Natural killer cell treated with Interleukin-12 subunit alpha and Interleukin-12 subunit beta and Interleukin-15 and Interleukin-18, amount 100 ng/mL, for 72 hours (primary cell): ENCODE data around the gene HNF4A. TPM values are rescaled to one million over a fixed set of nuclear protein-coding genes. Genes with fewer than 3 reads are reported as not detected.

Experiments used
- ATAC-seq, 2 donors: fragments of 150-1000 bp; cut with Tn5 transposase in 1 of 2; sonication (Bioruptor Pico), chemical (Tn5 transposase) in 1 of 2; 2 replicates each; pipeline ENCODE4 v1.10.0; 2021
- DNase-seq: peaks from one replicate; pipeline ENCODE4 v3.0.0; 2022; ENCODE audit warnings: low spot score
- H3K27ac Mint-ChIP-seq, 2 donors: 1 replicate in 1 of 2; 2 replicates in 1 of 2; pipeline ENCODE4 v1.8.0; 2022; ENCODE audit warnings: mixed read lengths in 2 of 2, mild to moderate bottlenecking in 1 of 2, moderate library complexity in 1 of 2
- H3K27me3 Mint-ChIP-seq, 2 donors: 1 replicate in 1 of 2; 2 replicates in 1 of 2; pipeline ENCODE4 v1.8.0; 2022; ENCODE audit warnings: mixed read lengths in 2 of 2
- H3K36me3 Mint-ChIP-seq: one replicate; pipeline ENCODE4 v1.8.0; 2022; ENCODE audit warnings: mixed read lengths
- H3K4me1 Mint-ChIP-seq, 2 donors: 1 replicate in 1 of 2; 2 replicates in 1 of 2; pipeline ENCODE4 v1.8.0; 2022; ENCODE audit warnings: low read depth in 2 of 2, mixed read lengths in 2 of 2, mild to moderate bottlenecking in 1 of 2
- H3K4me3 Mint-ChIP-seq: one replicate; pipeline ENCODE4 v1.8.0; 2022; ENCODE audit warnings: mixed read lengths
- H3K9me3 Mint-ChIP-seq: 2 replicates; pipeline ENCODE4 v1.8.0; 2022; ENCODE audit warnings: mixed read lengths
- total RNA-seq, 2 donors: library from RNA; stranded (reverse); gene quantifications; one replicate each; pipeline ENCODE4 v1.2.3, GENCODE V29; 2022

HNF4A gene
- total RNA-seq, 2 donors from 2014 or later, result not detected

DNA sequence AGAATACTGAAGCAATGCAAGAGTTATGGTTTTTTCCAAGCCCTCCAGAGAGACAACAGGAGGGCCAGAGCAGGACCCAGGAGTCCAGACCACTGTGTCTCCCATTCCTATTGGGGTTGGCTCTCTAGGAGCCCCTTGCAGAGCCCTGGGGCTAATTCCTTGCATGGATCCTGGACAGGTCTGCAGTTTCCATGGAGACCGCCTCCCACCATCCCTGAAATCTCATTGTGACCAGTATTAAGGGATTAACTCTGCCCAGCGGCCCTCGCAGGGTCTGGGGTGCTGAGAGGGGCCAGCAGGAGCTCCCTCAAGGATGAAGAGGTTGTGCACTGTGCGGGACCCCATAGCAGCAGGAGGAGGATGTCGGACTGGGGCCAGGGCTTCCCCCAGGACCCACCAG, 34.8 kb downstream of the HNF4A start:
- Mint-ChIP-seq H3K4me1 (peaks cover 5 to 10% of the 10 kb centered on the region in 2 donors), H3K9me3 (no peaks in the 10 kb centered on the region), H3K36me3 (no peaks in the 10 kb centered on the region), H3K4me3 (no peak overlapping the region), H3K27ac (no peak overlapping the region), H3K27me3 (peaks cover 0 to 10% of the 10 kb centered on the region in 2 donors)
- ATAC-seq, result no peak
- no peak for DNase-seq

DNA sequence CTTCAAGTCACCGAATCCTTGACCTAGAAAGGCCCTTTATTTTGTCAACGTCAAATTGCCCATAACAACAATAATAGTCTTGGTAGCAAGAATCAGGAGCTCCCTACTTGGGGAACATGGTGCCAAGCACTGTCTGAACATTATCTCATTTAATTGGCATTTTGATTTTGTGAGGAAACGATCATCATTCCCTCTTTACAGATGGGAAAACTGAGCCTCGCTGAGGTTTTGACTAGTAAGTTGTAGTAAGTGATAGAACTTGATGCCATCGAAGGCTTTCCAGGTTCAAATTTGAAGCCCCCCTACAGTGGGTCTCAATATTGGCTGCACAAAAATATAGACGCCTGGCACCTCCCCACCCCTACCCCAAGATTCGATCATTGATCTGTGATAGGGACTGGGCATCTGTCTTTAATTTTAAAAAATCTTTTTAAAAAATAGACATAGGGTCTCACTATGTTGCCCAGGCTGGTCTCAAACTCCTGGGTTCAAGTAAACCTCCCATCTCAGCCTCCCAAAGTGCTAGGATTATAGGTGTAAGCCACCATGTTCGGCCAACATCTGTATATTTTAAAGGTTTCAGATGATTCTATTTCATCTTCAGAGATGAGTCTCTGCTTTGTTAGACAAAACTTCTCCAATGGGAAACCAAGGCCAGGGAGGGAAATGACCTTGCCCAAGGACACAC, 36.7 kb downstream of the HNF4A start:
- H3K27me3 Mint-ChIP-seq, result peaks cover 0 to 10% of the 10 kb centered on the region in 2 donors
- H3K4me3 Mint-ChIP-seq, result no peak overlapping the region
- DNase-seq, result no peak
- H3K36me3 Mint-ChIP-seq, result no peaks in the 10 kb centered on the region
- ATAC-seq, result no peak
- H3K27ac Mint-ChIP-seq, result no peak overlapping the region
- peaks cover 5 to 8% of the 10 kb centered on the region in 2 donors for H3K4me1 Mint-ChIP-seq
- no peaks in the 10 kb centered on the region for H3K9me3 Mint-ChIP-seq

DNA sequence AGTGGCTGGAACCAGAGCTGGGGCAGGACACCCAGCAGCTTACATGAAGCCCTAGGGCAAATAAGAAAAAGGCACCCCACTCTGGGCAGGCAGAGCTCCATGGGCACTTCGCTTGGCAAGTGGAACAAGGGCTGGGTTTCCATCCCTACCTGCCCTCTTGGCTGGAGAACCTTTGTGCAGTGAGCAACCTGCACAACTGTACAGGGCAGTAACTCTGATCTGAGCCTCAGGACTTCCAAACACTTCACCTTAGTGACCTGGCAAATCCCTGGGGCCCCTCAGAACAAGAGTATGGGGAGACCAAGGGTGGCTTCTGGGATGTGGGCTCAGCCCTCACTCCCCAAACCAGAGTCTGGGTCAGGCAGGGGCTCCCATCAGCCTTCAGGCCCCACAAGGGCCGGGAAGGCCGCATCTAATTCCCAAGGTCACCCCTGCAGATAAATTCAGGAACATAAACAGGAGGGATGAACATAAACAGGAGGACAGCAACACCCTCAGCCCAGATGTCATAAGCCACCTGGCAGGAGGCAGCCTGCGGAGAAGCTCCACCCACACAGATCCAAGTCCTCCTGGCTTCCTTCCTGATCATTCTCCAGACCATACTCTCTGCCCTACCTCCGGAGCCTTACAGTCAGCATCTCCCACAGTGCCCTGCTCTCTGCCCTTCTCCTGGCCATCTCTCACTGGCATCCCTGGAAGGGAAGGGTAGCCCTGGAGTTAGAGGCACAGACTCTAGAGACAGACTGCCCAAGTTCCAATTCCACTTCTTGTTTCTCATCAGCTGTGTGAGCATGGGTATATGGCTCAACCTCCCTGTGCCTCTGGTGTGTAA, 37.5 kb downstream of the HNF4A start:
- no peak for ATAC-seq
- peaks cover 5 to 7% of the 10 kb centered on the region in 2 donors for H3K4me1 Mint-ChIP-seq
- no peak overlapping the region for H3K27ac Mint-ChIP-seq
- H3K9me3 Mint-ChIP-seq, result no peaks in the 10 kb centered on the region
- no peak overlapping the region for H3K4me3 Mint-ChIP-seq
- no peaks in the 10 kb centered on the region for H3K36me3 Mint-ChIP-seq
- no peak for DNase-seq
- H3K27me3 Mint-ChIP-seq, result peaks cover 0 to 6% of the 10 kb centered on the region in 2 donors

DNA sequence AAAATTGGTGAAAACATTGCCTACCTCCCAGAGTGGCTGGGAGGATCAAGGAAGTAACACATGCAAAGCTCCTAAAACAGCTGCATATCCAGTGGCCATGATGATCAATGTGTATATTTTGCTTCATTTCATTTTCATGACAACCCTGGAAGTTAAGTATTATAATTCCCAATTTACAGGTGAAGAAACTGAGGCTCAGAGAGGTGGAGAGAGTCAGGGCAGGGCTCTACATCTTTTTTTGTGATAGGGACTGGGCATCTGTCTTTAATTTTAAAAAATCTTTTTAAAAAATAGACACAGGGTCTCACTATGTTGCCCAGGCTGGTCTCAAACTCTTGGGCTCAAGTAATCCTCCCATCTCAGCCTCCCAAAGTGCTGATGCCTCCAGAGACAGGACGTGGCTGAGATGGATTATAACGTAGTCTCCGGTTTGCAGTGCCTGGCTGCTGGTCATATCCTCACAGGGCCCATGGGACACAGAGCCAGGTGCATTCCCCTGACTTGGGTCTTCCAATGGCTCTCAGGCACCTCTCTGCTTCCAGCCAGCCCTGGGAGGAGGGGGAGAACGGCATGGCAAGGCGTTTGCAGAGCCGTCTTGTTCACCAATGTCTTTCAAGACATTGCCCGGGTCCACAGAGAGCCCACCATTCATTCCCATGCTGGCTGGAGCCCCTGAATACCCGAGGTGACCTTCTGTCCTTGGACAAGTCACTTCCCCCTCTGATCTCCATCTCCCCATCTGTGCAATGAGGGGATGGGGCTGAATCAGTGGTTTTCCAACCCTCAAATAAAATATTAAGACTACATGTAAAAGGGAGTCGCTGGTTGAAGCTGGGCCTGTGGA, 38.3 kb downstream of the HNF4A start:
- DNase-seq, result no peak
- Mint-ChIP-seq H3K4me3 (no peak overlapping the region), H3K36me3 (no peaks in the 10 kb centered on the region), H3K27me3 (peaks cover 5 to 7% of the 10 kb centered on the region in 2 donors), H3K4me1 (peaks cover 0 to 2% of the 10 kb centered on the region in 2 donors), H3K9me3 (no peaks in the 10 kb centered on the region), H3K27ac (no peak overlapping the region)
- no peak for ATAC-seq

DNA sequence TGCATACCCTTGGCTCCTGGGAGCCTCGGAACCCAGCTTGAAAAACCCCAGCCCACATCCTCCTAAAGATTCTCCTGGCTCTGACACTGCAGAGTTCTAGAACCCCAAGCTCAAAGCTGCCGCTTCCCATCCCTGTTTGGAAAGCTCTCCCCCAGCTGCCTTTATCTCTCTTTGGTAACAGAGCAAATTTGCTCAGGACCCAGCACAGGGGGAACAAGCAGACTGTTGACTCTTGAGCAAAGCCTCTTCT, 38.9 kb downstream of the HNF4A start:
- DNase-seq (no peak), ATAC-seq (no peak)
- peaks cover 5 to 10% of the 10 kb centered on the region in 2 donors for H3K27me3 Mint-ChIP-seq
- H3K27ac Mint-ChIP-seq, result no peak overlapping the region
- H3K36me3 Mint-ChIP-seq, result no peaks in the 10 kb centered on the region
- no peaks in the 10 kb centered on the region for H3K4me1 Mint-ChIP-seq
- H3K4me3 Mint-ChIP-seq, result no peak overlapping the region
- H3K9me3 Mint-ChIP-seq, result no peaks in the 10 kb centered on the region

DNA sequence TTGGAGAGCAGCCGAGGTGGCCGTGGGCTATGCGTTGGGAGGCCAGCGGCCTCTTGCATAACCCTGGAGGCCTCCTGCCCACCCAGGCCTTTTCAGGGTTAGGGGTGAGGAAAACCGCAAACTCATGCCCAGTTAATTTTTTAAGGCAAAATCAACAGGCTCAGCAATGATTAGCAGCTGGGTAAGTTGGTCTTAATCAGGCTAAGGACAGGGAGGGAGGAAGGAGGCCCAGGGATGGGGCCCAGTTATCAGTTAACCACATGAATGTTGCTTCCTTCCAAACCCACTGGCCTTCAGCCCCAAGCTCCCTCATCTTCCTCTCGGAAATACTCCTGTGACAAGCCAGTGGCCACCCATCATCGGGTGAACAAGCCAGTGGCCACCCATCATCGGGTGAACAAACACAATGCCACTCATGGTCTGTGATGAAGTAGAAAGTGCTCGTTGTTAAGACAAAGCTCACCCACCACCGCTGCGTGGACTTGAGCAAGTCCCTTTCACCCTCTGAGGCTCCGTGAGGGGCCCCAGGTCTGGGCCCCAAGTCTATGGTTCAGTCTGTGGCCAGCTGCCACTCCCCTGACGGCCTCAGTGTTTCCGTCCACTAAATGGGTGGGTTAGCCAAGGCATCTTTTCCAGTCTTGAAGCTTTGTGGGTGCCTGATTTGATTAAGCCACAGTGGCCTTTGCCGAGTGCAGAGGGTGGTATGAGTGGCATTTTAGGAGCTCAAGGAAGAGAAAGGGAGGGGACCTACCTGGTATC, 39.4 kb downstream of the HNF4A start:
- Mint-ChIP-seq H3K27ac (no peak overlapping the region), H3K36me3 (no peaks in the 10 kb centered on the region), H3K4me3 (no peak overlapping the region), H3K27me3 (peaks cover 2 to 15% of the 10 kb centered on the region in 2 donors), H3K4me1 (no peaks in the 10 kb centered on the region), H3K9me3 (no peaks in the 10 kb centered on the region)
- DNase-seq, result no peak
- ATAC-seq, result no peak

DNA sequence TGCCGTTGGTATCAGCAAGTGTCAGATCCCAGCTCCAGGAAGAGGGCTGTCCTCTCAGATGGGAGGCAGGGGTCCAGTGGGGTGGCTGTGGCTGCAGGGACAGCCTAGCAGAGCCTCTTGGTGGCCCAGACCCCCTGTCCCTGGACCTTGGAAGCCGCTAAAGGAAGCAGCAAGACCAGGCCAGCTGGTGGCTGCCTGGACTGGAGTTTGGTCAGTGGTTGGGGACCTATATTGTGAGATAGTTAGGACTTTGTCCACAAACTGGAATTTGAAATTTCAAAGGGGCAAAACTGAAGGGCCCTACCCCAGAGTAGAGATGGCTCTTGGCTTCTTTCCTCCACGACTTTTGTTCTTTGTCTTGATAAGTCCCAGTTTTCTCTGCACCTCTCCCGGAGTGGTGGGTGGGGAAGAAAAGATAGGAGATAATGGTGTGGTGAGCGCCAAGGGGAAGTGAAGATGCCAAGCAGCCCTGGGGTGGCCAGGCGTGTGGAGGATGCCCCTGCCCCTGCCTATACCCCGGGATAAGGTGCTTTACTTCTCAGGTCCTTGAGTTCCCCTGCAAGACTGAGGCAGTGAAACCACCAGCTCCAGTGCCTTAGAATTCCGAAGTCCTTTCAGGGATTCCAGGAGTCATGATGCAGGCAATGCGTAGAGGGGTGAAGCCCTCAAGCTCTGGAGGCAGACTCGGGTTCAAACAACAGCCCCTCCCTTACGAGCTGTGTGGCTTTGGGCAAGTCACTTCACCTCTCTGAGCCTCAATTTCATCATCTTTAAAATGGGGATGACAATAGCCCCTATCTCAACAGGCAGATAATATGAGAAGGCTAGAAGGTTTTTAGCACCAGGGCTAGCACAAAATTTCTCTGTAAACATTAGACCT, 40.2 kb downstream of the HNF4A start:
- Mint-ChIP-seq H3K27ac (no peak overlapping the region), H3K27me3 (peaks cover 2 to 17% of the 10 kb centered on the region in 2 donors), H3K9me3 (no peaks in the 10 kb centered on the region), H3K36me3 (no peaks in the 10 kb centered on the region), H3K4me1 (no peaks in the 10 kb centered on the region), H3K4me3 (no peak overlapping the region)
- ATAC-seq, result no peak
- DNase-seq, result no peak

DNA sequence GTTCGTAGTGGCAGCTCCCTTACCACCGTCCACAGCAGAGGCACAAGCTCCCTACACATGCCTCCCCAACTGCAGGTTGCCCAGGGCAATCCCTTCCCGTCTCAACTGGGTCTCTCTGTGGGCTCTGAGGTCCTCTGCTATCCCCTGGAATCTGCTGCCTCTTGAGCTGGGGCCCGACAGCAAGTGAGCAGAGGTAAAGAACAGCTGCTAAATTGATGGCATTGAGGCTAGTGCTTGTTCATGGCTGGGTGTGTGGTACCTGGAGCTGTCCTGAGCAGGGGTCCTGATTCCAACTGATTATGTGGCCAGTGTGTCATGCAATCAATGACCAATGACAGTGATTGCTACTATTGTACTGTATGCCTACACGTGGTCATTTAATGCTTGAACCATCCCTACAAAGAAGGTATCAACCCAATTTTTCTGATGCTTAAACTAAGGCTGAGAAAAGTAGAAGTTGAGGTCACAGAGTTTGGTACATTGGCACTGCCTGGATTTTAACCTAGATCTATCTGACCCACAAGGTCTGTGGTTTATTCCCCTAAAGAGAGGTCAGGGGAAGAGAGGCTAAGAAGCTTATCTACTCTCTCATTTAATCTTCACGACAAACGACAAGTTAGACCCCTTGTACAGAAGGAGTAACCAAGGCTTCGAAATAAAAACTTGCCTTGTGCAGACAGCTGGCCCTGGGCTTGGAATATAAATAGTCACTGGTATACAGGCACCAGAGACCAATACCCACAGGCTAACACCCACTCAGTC, 41.1 kb downstream of the HNF4A start:
- no peak for DNase-seq
- H3K27ac Mint-ChIP-seq, result no peak overlapping the region
- H3K36me3 Mint-ChIP-seq, result no peaks in the 10 kb centered on the region
- no peak for ATAC-seq
- no peaks in the 10 kb centered on the region for H3K4me1 Mint-ChIP-seq
- no peaks in the 10 kb centered on the region for H3K9me3 Mint-ChIP-seq
- H3K4me3 Mint-ChIP-seq, result no peak overlapping the region
- peaks cover 2 to 17% of the 10 kb centered on the region in 2 donors for H3K27me3 Mint-ChIP-seq

DNA sequence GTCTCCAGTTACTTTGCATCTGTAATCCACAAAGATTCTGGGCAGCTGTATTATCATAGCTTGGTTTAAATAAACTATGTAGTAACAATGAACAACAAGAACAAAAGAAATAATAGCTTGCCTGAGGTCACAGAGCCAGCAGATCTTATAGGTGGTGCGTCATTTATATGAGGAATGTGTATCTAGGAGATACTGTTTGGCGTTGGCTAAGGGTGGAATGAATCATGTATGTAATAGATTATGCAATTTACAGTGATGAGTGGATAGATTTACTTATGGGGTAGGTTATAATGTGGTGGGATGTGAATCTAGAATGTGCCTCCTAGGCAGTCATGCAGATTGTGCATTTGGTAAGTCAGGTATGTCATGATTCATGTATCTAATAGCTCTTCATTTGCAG, 42.8 kb downstream of the HNF4A start:
- no peak for ATAC-seq
- no peaks in the 10 kb centered on the region for H3K9me3 Mint-ChIP-seq
- no peak overlapping the region for H3K27ac Mint-ChIP-seq
- H3K36me3 Mint-ChIP-seq, result no peaks in the 10 kb centered on the region
- no peak overlapping the region for H3K4me3 Mint-ChIP-seq
- H3K4me1 Mint-ChIP-seq, result no peaks in the 10 kb centered on the region
- DNase-seq, result no peak
- peaks cover 2 to 24% of the 10 kb centered on the region in 2 donors for H3K27me3 Mint-ChIP-seq

DNA sequence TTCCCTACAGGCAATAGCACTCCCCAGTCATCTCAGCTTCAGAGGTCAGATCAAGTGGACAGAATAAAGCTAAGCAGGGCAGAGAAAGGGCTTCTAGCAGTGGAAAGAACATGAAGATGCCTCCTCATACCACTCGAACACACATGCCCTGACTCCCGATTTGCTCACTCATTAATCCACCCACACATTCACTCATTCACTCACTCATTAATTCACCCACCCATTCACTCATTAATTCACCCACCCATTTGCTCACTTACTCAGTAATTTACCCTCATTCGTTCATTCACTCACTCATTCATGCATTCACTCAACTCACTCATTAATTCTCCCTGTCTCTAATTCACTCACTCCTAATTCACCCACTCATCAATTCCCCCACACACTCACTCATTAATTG, 43.9 kb downstream of the HNF4A start:
- no peak for DNase-seq
- H3K27me3 Mint-ChIP-seq, result peaks cover 3 to 27% of the 10 kb centered on the region in 2 donors
- no peak overlapping the region for H3K4me3 Mint-ChIP-seq
- no peak overlapping the region for H3K27ac Mint-ChIP-seq
- peaks cover 2% of the 10 kb centered on the region for H3K36me3 Mint-ChIP-seq
- no peak for ATAC-seq
- peaks cover 2% of the 10 kb centered on the region in 2 donors for H3K4me1 Mint-ChIP-seq
- peaks cover 2% of the 10 kb centered on the region for H3K9me3 Mint-ChIP-seq

DNA sequence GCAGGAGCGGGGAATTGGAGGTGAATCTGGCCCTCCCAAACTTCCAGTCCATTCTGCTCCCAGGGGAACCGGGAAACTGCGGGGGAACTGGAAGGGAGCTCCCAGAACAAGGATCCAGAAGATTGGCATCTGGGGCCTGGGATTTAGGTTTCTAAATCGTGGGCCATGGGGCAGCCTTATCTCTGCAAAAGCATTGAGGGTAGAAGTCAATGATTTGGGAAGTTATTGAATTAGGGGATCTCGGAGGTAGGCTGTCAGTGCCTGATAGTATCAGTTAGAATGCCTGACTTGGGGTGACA, 45.1 kb downstream of the HNF4A start:
- no peak overlapping the region for H3K27ac Mint-ChIP-seq
- H3K27me3 Mint-ChIP-seq, result peaks cover 5 to 32% of the 10 kb centered on the region in 2 donors
- no peak overlapping the region for H3K4me3 Mint-ChIP-seq
- peaks cover 6% of the 10 kb centered on the region for H3K36me3 Mint-ChIP-seq
- H3K9me3 Mint-ChIP-seq, result peaks cover 4% of the 10 kb centered on the region
- peaks cover 3 to 7% of the 10 kb centered on the region in 2 donors for H3K4me1 Mint-ChIP-seq
- no peak for ATAC-seq
- no peak for DNase-seq

DNA sequence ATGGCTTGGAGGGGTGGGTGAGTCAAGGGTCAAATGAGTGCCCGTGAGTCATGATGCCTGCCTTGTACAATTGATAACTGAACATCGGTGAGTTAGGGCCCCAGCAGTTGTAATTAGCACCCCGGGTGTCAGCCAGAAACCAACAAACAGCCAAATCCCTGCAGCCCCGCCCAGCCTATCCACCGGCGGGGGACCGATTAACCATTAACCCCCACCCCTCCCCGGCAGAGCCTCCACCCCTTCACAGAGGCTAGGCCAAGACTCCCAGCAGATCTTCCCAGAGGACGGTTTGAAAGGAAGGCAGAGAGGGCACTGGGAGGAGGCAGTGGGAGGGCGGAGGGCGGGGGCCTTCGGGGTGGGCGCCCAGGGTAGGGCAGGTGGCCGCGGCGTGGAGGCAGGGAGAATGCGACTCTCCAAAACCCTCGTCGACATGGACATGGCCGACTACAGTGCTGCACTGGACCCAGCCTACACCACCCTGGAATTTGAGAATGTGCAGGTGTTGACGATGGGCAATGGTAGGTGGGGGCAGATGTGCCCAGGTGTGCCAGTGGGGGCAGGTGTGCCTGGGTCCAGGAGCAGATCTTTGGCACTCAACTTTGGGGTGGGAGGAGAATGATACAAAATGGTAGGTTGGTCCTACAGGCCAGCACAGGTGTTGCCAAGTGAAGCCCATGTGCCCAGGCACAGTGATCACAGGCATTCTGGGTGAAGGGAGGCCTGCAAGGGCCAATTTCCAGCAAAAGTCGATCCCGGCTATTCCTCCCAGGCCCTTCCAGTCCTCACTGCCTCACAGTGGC, 45.7 kb downstream of the HNF4A start:
- DNase-seq (no peak), ATAC-seq (no peak)
- H3K4me3 Mint-ChIP-seq, result no peak overlapping the region
- H3K4me1 Mint-ChIP-seq, result peaks cover 3 to 7% of the 10 kb centered on the region in 2 donors
- H3K27me3 Mint-ChIP-seq, result peaks cover 5 to 32% of the 10 kb centered on the region in 2 donors
- H3K36me3 Mint-ChIP-seq, result peaks cover 6% of the 10 kb centered on the region
- H3K27ac Mint-ChIP-seq, result no peak overlapping the region
- peaks cover 4% of the 10 kb centered on the region for H3K9me3 Mint-ChIP-seq
